ENCODE data around the gene SNTG2. TPM values are rescaled to one million over a fixed set of nuclear protein-coding genes. Genes with fewer than 3 reads are reported as not detected.

Gene SNTG2
- total RNA-seq, 2 experiments from 2014 or later: 2.5 to 3.2 TPM

DNA sequence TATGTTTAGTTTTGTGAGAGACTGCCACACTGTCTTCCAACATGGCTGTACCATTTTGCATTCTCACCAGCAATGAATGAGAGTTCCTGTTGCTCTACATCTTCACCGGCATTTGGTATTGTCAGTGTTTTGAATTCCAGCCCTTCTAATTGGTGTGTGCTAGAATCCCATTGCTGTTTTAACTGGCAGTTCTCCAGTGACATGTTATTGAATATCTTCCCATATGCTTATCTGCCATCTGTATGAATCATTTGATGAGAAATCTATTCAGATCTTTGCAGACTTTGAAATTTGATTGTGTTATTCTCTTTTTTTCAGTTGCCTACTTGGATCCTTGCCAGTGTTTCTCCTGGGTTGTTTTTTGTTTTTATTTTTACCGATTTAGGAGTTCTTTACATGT, 99.0 kb downstream of the SNTG2 start:
- intact Hi-C loops (cut with micrococcal nuclease): no loop called here
- peaks cover 17% of the 10 kb centered on the region for H3K4me1 Mint-ChIP-seq (ENCODE audit: low read depth)
- no peak for ATAC-seq
- H3K27me3 Mint-ChIP-seq: peaks cover 5% of the 10 kb centered on the region
- DNase-seq: no peak
- no peak overlapping the region for H3K27ac Mint-ChIP-seq
- H3K4me3 Mint-ChIP-seq: no peak overlapping the region
- H3K36me3 Mint-ChIP-seq (ENCODE audit: low read depth): peaks cover 9% of the 10 kb centered on the region
- POLR2A ChIA-PET: interaction anchor here (0.7 kb wide), 1 partner anchor 9 kb away, joined by 3 read pairs; no protein-coding TSS in a partner anchor
- H3K9me3 Mint-ChIP-seq: peaks cover 14% of the 10 kb centered on the region
- TF ChIP-seq, protein P1, sequence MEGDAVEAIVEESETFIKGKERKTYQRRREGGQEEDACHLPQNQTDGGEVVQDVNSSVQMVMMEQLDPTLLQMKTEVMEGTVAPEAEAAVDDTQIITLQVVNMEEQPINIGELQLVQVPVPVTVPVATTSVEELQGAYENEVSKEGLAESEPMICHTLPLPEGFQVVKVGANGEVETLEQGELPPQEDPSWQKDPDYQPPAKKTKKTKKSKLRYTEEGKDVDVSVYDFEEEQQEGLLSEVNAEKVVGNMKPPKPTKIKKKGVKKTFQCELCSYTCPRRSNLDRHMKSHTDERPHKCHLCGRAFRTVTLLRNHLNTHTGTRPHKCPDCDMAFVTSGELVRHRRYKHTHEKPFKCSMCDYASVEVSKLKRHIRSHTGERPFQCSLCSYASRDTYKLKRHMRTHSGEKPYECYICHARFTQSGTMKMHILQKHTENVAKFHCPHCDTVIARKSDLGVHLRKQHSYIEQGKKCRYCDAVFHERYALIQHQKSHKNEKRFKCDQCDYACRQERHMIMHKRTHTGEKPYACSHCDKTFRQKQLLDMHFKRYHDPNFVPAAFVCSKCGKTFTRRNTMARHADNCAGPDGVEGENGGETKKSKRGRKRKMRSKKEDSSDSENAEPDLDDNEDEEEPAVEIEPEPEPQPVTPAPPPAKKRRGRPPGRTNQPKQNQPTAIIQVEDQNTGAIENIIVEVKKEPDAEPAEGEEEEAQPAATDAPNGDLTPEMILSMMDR (IDR thresholded peaks at IDR 0.05): no peak
- CTCF ChIA-PET: no interaction called here

DNA sequence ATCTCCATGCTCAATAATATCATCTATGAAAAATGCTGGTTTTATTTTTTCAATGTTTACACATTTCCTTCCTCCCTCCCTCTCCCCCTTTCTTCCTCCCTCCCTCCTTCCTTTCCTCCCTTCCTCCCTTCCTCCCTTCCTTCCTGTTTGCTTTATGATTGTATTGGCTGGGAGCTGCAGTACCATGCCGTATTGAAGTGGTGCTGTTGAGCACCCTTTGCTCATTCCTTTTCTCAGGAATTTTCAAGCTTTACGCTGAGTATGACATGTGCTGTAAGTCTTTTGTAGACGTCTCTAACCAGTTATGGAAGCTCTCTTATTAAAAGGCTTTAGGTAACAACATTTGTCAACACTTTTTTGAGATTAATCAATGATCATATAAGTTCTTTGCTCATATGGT, 100.4 kb downstream of the SNTG2 start:
- DNase-seq (no peak), ATAC-seq (no peak)
- POLR2A ChIA-PET: no interaction called here
- intact Hi-C loops (cut with micrococcal nuclease): no loop called here
- TF ChIP-seq, protein P1 (IDR thresholded peaks at IDR 0.05): no peak
- Mint-ChIP-seq H3K4me3 (no peak overlapping the region), H3K27me3 (peaks cover 6% of the 10 kb centered on the region), H3K9me3 (peaks cover 9% of the 10 kb centered on the region), H3K27ac (no peak overlapping the region), H3K36me3 (ENCODE audit: low read depth) (peaks cover 7% of the 10 kb centered on the region), H3K4me1 (ENCODE audit: low read depth) (peaks cover 8% of the 10 kb centered on the region)
- CTCF ChIA-PET: interaction anchor here (1.2 kb wide), 2 partner anchors 84 to 500 kb away, joined by 3 read pairs; no protein-coding TSS in a partner anchor

DNA sequence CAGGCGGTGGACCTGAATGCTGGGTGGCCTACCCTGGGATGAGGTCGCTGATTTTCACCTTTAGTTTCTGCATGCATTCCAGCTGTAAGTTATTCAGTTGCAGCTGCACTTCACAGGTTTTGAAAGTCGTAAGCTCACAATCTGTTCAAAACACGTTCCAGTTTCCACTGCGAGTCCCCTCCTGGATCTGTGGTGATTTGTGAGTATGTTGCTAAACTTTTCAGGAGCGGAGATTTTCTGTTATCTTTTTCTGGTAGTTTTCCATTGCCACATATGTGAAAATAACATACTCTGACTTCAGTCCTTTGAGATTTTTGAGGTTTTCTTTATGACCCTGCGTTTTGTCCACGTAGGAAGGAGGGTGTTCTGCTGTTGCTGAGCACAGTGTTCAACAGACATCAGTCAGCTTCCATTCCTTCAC, 102.1 kb downstream of the SNTG2 start:
- DNase-seq (no peak), ATAC-seq (no peak)
- intact Hi-C loops (cut with micrococcal nuclease): no loop called here
- no peaks in the 10 kb centered on the region for H3K9me3 Mint-ChIP-seq
- TF ChIP-seq, protein P1 (IDR thresholded peaks at IDR 0.05): no peak
- ChIA-PET CTCF (no interaction called here), POLR2A (no interaction called here)
- H3K4me1 Mint-ChIP-seq (ENCODE audit: low read depth): peaks cover 5% of the 10 kb centered on the region
- peaks cover 3% of the 10 kb centered on the region for H3K36me3 Mint-ChIP-seq (ENCODE audit: low read depth)
- peaks cover 4% of the 10 kb centered on the region for H3K27me3 Mint-ChIP-seq
- no peak overlapping the region for H3K4me3 Mint-ChIP-seq
- H3K27ac Mint-ChIP-seq: no peak overlapping the region

DNA sequence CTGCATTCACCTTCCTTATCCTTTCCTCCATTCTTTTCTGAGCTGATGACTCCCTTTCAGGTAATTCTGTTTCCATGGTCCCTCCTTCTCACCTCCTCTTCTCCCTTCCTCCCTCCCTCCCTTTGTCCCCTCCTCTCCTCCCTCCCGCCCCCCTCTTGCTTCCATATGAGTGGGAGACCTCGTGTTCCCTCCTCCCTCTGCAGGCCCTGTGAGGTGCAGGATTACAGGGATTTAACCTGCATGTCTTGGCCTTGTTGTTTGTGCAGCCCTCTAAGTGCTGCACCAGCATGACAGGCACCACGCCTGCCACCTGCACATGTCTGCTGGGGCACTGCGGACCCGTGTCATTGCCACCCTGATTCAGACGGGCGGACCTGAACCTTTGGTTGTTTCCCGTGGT, 103.1 kb downstream of the SNTG2 start:
- POLR2A ChIA-PET: no interaction called here
- intact Hi-C loops (cut with micrococcal nuclease): no loop called here
- Mint-ChIP-seq H3K27me3 (peaks cover 4% of the 10 kb centered on the region), H3K9me3 (no peaks in the 10 kb centered on the region), H3K4me3 (no peak overlapping the region), H3K36me3 (ENCODE audit: low read depth) (peaks cover 3% of the 10 kb centered on the region), H3K27ac (no peak overlapping the region), H3K4me1 (ENCODE audit: low read depth) (peaks cover 5% of the 10 kb centered on the region)
- ATAC-seq: no peak
- TF ChIP-seq, protein P1 (IDR thresholded peaks at IDR 0.05): no peak
- CTCF ChIA-PET: no interaction called here
- no peak for DNase-seq

DNA sequence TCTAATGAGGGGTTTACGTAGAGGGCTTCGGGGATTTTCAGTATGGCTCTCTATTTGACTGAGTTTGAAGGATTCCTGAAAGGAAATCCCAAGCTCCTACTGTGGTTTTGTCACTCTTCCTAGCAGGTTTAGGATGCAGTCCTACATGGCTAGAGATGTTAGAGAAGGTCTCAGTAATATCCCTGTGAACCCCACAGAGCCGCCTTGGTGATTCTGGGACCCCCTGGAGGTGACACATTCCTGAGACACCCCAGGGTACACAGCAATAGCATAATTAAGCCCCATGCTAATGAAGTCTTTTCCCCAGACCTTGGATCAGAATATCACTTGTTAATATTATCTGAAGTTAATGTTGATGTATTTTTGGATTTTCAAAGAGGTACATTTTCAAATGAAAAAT, 103.8 kb downstream of the SNTG2 start:
- TF ChIP-seq, protein P1 (IDR thresholded peaks at IDR 0.05): no peak
- Mint-ChIP-seq H3K9me3 (no peaks in the 10 kb centered on the region), H3K4me1 (ENCODE audit: low read depth) (peaks cover 5% of the 10 kb centered on the region), H3K27ac (no peak overlapping the region), H3K27me3 (peaks cover 4% of the 10 kb centered on the region), H3K4me3 (no peak overlapping the region), H3K36me3 (ENCODE audit: low read depth) (no peaks in the 10 kb centered on the region)
- ChIA-PET POLR2A (no interaction called here), CTCF (no interaction called here)
- intact Hi-C loops (cut with micrococcal nuclease): no loop called here
- ATAC-seq (no peak), DNase-seq (no peak)
